Activated CD8-positive, alpha-beta T cell treated with anti-CD3 and anti-CD28 coated beads for 36 hours (primary cell): ENCODE data around the gene ERC2. TPM values are rescaled to one million over a fixed set of nuclear protein-coding genes. Genes with fewer than 3 reads are reported as not detected.

Experiments used
- ATAC-seq: fragments of 200-7000 bp; cut with Tn5 transposase; one replicate; pipeline ENCODE4 v1.10.0; 2021; ENCODE audit warnings: mild to moderate bottlenecking, moderate library complexity
- CTCF ChIA-PET: fragments of 350-600 bp; sonication (Branson Sonifier 250); formaldehyde crosslinking; loops from one replicate; lab custom pipeline; 2021; ENCODE audit warnings: antibody characterized with exemption; lab: Charles Lee
- POLR2A ChIA-PET: fragments of 350-600 bp; sonication (Branson Sonifier 250); formaldehyde crosslinking; loops from one replicate; lab custom pipeline; 2021; ENCODE audit warnings: antibody characterized with exemption; lab: Charles Lee
- DNase-seq: peaks from one replicate; pipeline ENCODE4 v3.0.0-alpha.2; 2020
- H3K27ac Mint-ChIP-seq: one replicate; pipeline ENCODE4 v1.8.0; 2021; ENCODE audit warnings: mild to moderate bottlenecking, mixed read lengths
- H3K27me3 Mint-ChIP-seq: one replicate; pipeline ENCODE4 v1.8.0; 2021; ENCODE audit warnings: mixed read lengths
- H3K36me3 Mint-ChIP-seq: one replicate; pipeline ENCODE4 v1.8.0; 2021; ENCODE audit warnings: low read depth, mixed read lengths
- H3K4me1 Mint-ChIP-seq: one replicate; pipeline ENCODE4 v1.8.0; 2021; ENCODE audit warnings: low read depth, mixed read lengths
- H3K4me3 Mint-ChIP-seq: one replicate; pipeline ENCODE4 v1.8.0; 2021; ENCODE audit warnings: mild to moderate bottlenecking, moderate library complexity, mixed read lengths
- H3K9me3 Mint-ChIP-seq: one replicate; pipeline ENCODE4 v1.8.0; 2021; ENCODE audit warnings: mixed read lengths
- intact Hi-C: fragments of 100-400 bp; cut with micrococcal nuclease; formaldehyde crosslinking; loops from one replicate; pipeline ENCODE4 v1.10.0; 2022
- total RNA-seq, 2 experiments: library from RNA; stranded (reverse); gene quantifications; one replicate each; pipeline ENCODE4 v1.2.3, GENCODE V29; 2021
- TF ChIP-seq, protein P1 (sequence below): fragments of 200-600 bp; IDR thresholded peaks from one replicate; pipeline ENCODE4 v1.8.0; 2022; ENCODE audit warnings: antibody characterized with exemption, mild to moderate bottlenecking

Gene ERC2
- total RNA-seq, 2 experiments from 2014 or later = 0.18 to 0.52 TPM

- H3K27ac Mint-ChIP-seq = no peak overlapping the region
- no peak for ATAC-seq
- no peaks in the 10 kb centered on the region for H3K4me1 Mint-ChIP-seq
- H3K36me3 Mint-ChIP-seq = no peaks in the 10 kb centered on the region
- POLR2A ChIA-PET = no interaction called here
- peaks cover 3% of the 10 kb centered on the region for H3K27me3 Mint-ChIP-seq
- CTCF ChIA-PET = no interaction called here
- TF ChIP-seq, protein P1, sequence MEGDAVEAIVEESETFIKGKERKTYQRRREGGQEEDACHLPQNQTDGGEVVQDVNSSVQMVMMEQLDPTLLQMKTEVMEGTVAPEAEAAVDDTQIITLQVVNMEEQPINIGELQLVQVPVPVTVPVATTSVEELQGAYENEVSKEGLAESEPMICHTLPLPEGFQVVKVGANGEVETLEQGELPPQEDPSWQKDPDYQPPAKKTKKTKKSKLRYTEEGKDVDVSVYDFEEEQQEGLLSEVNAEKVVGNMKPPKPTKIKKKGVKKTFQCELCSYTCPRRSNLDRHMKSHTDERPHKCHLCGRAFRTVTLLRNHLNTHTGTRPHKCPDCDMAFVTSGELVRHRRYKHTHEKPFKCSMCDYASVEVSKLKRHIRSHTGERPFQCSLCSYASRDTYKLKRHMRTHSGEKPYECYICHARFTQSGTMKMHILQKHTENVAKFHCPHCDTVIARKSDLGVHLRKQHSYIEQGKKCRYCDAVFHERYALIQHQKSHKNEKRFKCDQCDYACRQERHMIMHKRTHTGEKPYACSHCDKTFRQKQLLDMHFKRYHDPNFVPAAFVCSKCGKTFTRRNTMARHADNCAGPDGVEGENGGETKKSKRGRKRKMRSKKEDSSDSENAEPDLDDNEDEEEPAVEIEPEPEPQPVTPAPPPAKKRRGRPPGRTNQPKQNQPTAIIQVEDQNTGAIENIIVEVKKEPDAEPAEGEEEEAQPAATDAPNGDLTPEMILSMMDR = no peak
- H3K9me3 Mint-ChIP-seq = no peaks in the 10 kb centered on the region
- H3K4me3 Mint-ChIP-seq = no peak overlapping the region
- no peak for DNase-seq
- intact Hi-C loops = no loop called here
These were observed 593.2 kb downstream of the ERC2 start for GRCh38 chr3:55875113-55875512.

GRCh38 chr3:55873523-55874254 is 594.6 kb downstream of the ERC2 start:
- no peaks in the 10 kb centered on the region for H3K4me1 Mint-ChIP-seq
- H3K9me3 Mint-ChIP-seq = no peaks in the 10 kb centered on the region
- DNase-seq (no peak), ATAC-seq (no peak)
- no peak overlapping the region for H3K4me3 Mint-ChIP-seq
- TF ChIP-seq, protein P1 = no peak
- ChIA-PET POLR2A (no interaction called here), CTCF (no interaction called here)
- H3K36me3 Mint-ChIP-seq = no peaks in the 10 kb centered on the region
- peaks cover 3% of the 10 kb centered on the region for H3K27me3 Mint-ChIP-seq
- intact Hi-C loops = no loop called here
- H3K27ac Mint-ChIP-seq = no peak overlapping the region

DNA sequence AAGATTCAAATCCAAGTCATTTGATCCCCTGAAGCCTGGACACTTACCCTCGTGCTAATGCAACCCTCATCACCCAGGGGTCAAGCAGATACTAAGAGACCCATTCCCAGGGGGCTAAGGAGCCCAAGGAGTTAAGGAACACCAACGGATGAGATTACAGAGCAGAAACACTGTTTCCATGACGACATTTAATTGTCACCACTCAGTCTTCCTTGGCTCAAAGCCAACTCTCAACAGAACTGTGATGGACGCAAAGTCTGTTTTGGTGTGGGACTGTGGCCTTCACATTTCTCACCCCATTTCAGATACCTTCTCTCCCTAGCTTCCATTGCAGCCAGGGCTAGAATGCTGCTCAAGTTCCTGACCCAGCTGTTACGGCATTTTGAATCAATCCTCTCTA is 597.7 kb downstream of the ERC2 start:
- CTCF ChIA-PET = no interaction called here
- H3K36me3 Mint-ChIP-seq = no peaks in the 10 kb centered on the region
- intact Hi-C loops = no loop called here

DNA sequence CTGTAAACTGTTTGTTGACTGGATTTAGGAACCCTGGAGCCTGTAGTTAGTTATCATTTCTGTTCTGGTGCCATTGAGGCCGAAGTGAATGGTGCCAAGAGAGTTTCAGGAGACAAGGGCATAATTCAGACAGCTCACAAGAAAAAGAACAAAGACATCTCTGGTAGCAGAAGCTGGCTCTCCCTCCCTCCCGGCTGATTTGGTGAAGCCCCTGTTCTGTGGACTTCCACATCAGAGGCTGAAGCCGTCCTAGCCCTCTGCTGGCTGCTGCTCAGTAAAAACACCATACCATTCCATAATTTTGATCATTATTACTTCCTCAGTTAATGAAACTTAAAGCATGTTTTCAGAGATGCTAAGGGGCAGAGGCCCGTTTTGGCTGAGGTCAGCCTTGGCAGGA is 599.9 kb downstream of the ERC2 start:
- no peak overlapping the region for H3K27ac Mint-ChIP-seq
- H3K9me3 Mint-ChIP-seq = no peaks in the 10 kb centered on the region
- peaks cover 3% of the 10 kb centered on the region for H3K27me3 Mint-ChIP-seq
- intact Hi-C loops = no loop called here
- DNase-seq = no peak
- ChIA-PET POLR2A (no interaction called here), CTCF (no interaction called here)
- H3K4me1 Mint-ChIP-seq = no peaks in the 10 kb centered on the region
- H3K4me3 Mint-ChIP-seq = no peak overlapping the region
- TF ChIP-seq, protein P1 = no peak
- ATAC-seq = no peak
- no peaks in the 10 kb centered on the region for H3K36me3 Mint-ChIP-seq

More for the DNA sequence above, 597.7 kb downstream of the ERC2 start:
- no peaks in the 10 kb centered on the region for H3K9me3 Mint-ChIP-seq
- no peak overlapping the region for H3K4me3 Mint-ChIP-seq
- no peak for DNase-seq
- peaks cover 3% of the 10 kb centered on the region for H3K27me3 Mint-ChIP-seq
- ATAC-seq = no peak
- no peaks in the 10 kb centered on the region for H3K4me1 Mint-ChIP-seq
- POLR2A ChIA-PET = no interaction called here
- no peak overlapping the region for H3K27ac Mint-ChIP-seq
- TF ChIP-seq, protein P1 = no peak

DNA sequence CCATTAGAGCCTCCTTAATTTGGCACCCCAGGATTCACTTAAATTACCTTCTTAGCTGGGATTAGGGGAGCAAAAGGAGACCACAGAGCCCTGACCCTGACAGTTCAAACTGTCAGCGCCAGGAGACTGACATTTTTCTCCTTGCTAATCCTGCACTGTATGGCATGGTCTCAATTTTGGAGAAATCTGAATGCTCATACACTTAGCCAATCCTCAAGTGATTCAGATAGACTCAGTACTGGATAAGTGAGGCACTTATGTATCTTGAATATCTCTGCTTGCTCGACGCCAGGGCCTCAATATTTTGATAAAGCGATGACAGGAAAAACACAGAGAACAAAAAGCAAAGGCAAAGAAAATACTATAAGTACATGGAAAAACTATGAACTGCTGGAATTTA is 605.2 kb downstream of the ERC2 start:
- no peak for ATAC-seq
- Mint-ChIP-seq H3K27me3 (no peaks in the 10 kb centered on the region), H3K36me3 (no peaks in the 10 kb centered on the region), H3K9me3 (no peaks in the 10 kb centered on the region), H3K4me3 (no peak overlapping the region), H3K4me1 (no peaks in the 10 kb centered on the region), H3K27ac (no peak overlapping the region)
- ChIA-PET CTCF (no interaction called here), POLR2A (no interaction called here)
- no peak for DNase-seq
- TF ChIP-seq, protein P1 = no peak
- intact Hi-C loops = no loop called here
